Lung microvascular endothelial cell (primary cell): ENCODE data around the gene CHRM4. TPM values are rescaled to one million over a fixed set of nuclear protein-coding genes. Genes with fewer than 3 reads are reported as not detected.

ENCODE experiments used
- DNase-seq, 2 donors: peaks; one replicate each; pipeline versions ENCODE4 v3.0.0 to v3.0.0-alpha.2; 2010; ENCODE audit warnings: low read depth in 2 of 2
- total RNA-seq: library from RNA; depleted of rRNA; stranded (reverse); fragments of >200 nt; gene quantifications from 2 replicates; pipeline ENCODE4 v1.2.1, GENCODE V29; 2014

The CHRM4 gene
- total RNA-seq, 1 donor from 2014 or later, result not detected

- DNase-seq, result no peak
These were observed 11.7 kb upstream of the CHRM4 start for GRCh38 chr11:46402957-46403902.

- no peak for DNase-seq
These were observed 6.0 kb upstream of the CHRM4 start for GRCh38 chr11:46397526-46397925.

GRCh38 chr11:46393759-46394158, 2.2 kb upstream of the CHRM4 start:
- DNase-seq, result no peak

- no peak for DNase-seq
These were observed 1.6 kb upstream of the CHRM4 start for GRCh38 chr11:46393231-46393616.

- peak; percentile 82 to 83 for DNase-seq
These were observed 1.1 kb upstream of the CHRM4 start for GRCh38 chr11:46392421-46393230.

- DNase-seq, result no peak
These were observed 394 bp downstream of the CHRM4 start for GRCh38 chr11:46391186-46391577.

GRCh38 chr11:46390331-46391171, 1.0 kb downstream of the CHRM4 start:
- no peak for DNase-seq

GRCh38 chr11:46389450-46390330, 1.9 kb downstream of the CHRM4 start:
- peak; percentile 80 to 85 for DNase-seq

- DNase-seq, result peak in 1 of 2 donors; percentile 22
These were observed 2.7 kb downstream of the CHRM4 start for GRCh38 chr11:46388619-46389449.

- DNase-seq, result peak in 1 of 2 donors; percentile 24
These were observed 3.5 kb downstream of the CHRM4 start for GRCh38 chr11:46387919-46388618.

- DNase-seq, result no peak
These were observed 4.1 kb downstream of the CHRM4 start for GRCh38 chr11:46387456-46387855.

- DNase-seq, result no peak
These were observed 4.9 kb downstream of the CHRM4 start for GRCh38 chr11:46386674-46387073.

- no peak for DNase-seq
These were observed 5.5 kb downstream of the CHRM4 start for GRCh38 chr11:46386005-46386578.

GRCh38 chr11:46385169-46386004, 6.2 kb downstream of the CHRM4 start:
- DNase-seq, result no peak

GRCh38 chr11:46383974-46384701, 7.4 kb downstream of the CHRM4 start:
- no peak for DNase-seq

GRCh38 chr11:46383404-46383758, 8.2 kb downstream of the CHRM4 start:
- DNase-seq, result no peak
